HUES64 (cell line): ENCODE results near the gene C11orf71.
A peak's percentile ranks its signal among the peaks of the same experiment; 100 is the strongest.

ENCODE experiments used
- H3K27ac ChIP-seq: 2 replicates; pipeline ENCODE4 v1.7.0; 2013; ENCODE audit warnings: low read depth, low read length, inconsistent platforms
- H3K27me3 ChIP-seq: 2 replicates; pipeline ENCODE4 v1.6.1; 2013; ENCODE audit warnings: mild to moderate bottlenecking, low read length; ENCODE audit not compliant: insufficient read depth
- H3K36me3 ChIP-seq: 2 replicates; pipeline ENCODE4 v1.6.1; 2013; ENCODE audit warnings: mild to moderate bottlenecking, low read length; ENCODE audit not compliant: insufficient read depth
- H3K4me1 ChIP-seq: 2 replicates; pipeline ENCODE4 v1.6.1; 2013; ENCODE audit warnings: mild to moderate bottlenecking, low read length, moderate library complexity; ENCODE audit not compliant: insufficient read depth
- H3K4me3 ChIP-seq: 2 replicates; pipeline ENCODE4 v1.5.1; 2013; ENCODE audit warnings: mild to moderate bottlenecking, low read length, moderate library complexity
- H3K9ac ChIP-seq: 2 replicates; pipeline ENCODE4 v1.6.1; 2013; ENCODE audit warnings: mild to moderate bottlenecking, low read depth, low read length
- H3K9me3 ChIP-seq: 2 replicates; pipeline ENCODE4 v1.6.1; 2013; ENCODE audit warnings: low read depth, low read length; ENCODE audit not compliant: insufficient read depth
- WGBS: fragments of 150-250, 120-280 bp; methylation state at CpG from one replicate; pipeline ENCODE4 v1.1.7; 2013; ENCODE audit warnings: missing lambda C conversion rate; 5-methylcytosine and 5-hydroxymethylcytosine counted together

C11orf71 gene

DNA sequence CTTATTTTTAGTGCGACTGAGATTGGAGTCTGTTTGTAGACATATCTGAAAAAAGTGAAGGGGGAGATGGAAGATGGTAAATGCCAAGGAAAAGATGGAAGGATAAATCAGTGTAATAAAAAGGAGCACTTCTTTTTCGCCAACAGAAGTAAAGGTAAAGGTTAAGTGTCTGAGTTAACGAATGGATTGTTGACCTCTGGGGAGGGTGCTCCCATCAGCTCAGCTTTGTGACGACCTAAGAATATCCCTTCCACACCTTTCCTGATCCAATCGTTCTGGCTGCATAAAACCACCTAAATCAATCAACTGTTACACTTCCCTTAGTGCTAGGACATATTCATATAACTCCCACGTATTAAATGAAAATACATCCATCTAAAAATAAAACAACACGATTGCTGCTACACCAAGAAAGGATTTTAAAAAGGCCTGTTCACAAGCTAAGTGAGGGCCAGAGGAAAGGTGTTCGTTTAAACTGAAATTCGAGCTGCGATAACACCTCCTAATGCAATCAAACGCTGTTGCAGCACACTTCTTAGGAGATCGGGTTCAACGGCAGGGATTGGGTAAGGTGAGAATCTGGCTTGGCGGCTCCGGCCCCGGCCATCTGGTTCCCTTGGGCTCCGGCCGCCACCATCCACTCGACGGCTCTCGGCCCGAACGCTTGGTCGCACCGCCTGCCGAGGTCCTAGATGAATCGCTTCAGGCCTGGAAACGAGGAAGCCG is 658 bp downstream of the C11orf71 start:
- WGBS, result 3% methylated on average over 29 of the region's 29 CpGs
- H3K4me3 ChIP-seq, result peak overlapping the region; percentile 80
- H3K36me3 ChIP-seq, result peaks cover 21% of the 10 kb centered on the region
- H3K9me3 ChIP-seq, result no peaks in the 10 kb centered on the region
- H3K27me3 ChIP-seq, result no peaks in the 10 kb centered on the region
- peaks cover 28% of the 10 kb centered on the region for H3K4me1 ChIP-seq
- peak overlapping the region; percentile 96 for H3K9ac ChIP-seq
- H3K27ac ChIP-seq, result peak overlapping the region; percentile 98

DNA sequence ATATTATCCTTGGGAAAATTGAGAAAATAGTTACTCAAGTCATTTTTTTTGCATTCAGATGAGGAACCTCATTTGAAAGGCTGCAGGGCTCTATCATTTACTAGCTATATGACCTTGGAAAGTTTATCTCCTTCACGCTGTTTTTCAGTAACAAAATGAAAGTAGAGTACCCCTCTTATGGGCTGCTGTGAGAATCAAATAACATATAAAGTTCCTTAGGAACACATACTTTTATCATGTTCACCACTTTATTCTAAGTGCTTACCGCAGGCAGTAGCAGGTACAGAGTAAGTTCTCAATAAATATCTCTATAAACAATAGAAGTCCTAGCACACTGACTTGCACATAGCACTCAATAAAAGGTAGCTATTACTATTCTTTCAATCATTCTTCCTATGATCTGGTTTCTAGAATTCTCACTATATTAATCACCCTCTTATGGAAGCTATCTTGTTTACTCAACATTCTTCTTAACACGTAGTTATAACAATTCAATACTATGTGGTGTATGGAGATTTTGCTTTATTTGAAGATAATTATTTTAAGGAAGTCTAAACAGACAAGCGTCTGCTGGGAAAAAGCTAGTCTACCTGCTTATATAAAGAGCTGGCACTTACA is 1.9 kb downstream of the C11orf71 start:
- no peaks in the 10 kb centered on the region for H3K27me3 ChIP-seq
- H3K36me3 ChIP-seq, result peaks cover 9% of the 10 kb centered on the region
- WGBS, result 69% methylated on average over 2 of the region's 4 CpGs
- no peaks in the 10 kb centered on the region for H3K9me3 ChIP-seq
- H3K4me1 ChIP-seq, result peaks cover 28% of the 10 kb centered on the region
- H3K9ac ChIP-seq, result no peak overlapping the region
- peak overlapping the region; percentile 80; the same call in 1 of the 2 replicates for H3K4me3 ChIP-seq
- H3K27ac ChIP-seq, result no peak overlapping the region

DNA sequence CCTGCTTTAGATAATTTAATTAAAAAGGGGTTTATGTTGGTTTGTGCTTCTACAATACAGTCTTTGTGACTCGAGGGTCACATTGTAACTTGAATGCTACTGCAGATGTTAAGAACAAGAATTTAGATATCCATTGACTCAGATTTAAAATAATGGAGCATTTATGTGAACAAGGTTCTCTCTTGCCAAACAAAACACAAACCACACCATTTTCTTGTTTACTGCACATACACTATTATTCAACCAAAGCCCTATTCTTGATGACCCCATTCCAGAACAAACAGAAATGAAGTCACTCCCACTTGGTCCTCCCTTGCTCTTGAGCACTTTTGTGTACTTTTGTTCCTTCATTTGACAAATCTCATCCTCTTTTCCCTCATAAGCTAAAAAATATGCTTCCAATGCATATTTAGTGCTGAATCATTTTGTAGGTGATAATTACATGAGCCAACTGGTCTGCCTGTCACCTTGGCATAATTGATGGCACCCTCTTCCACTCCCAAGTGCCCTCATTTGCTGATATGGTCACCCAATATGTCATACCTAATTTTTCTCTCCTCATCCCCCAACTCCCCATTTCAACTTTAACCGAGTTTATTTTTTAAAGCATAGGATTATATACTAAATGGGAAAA is 2.8 kb downstream of the C11orf71 start:
- Histone ChIP-seq H3K9me3 (no peaks in the 10 kb centered on the region), H3K9ac (no peak overlapping the region), H3K4me3 (no peak overlapping the region), H3K36me3 (no peaks in the 10 kb centered on the region; the same call in 1 of the 2 replicates), H3K27ac (no peak overlapping the region), H3K4me1 (peaks cover 28% of the 10 kb centered on the region), H3K27me3 (no peaks in the 10 kb centered on the region)
- 100% methylated on average over 1 of the region's 2 CpGs for WGBS

DNA sequence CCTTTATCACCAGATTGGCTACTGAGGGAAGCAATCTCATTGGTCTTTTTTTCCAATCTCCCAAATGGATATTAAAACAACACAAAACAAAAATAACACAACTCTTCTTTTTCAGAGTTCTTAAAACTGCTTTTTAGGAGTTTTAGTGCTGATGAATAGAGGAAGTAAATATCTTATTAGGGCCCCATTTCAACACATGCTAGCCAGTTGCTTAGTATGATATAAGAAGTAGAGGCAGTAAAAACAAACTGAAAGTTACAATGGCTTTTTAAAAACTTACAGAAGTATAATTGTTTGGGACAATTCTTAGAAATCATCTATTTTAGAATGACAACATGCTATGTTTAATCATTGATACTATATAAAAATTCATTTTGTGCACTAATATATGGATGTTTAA is 3.4 kb downstream of the C11orf71 start:
- H3K4me3 ChIP-seq, result no peak overlapping the region
- no peak overlapping the region for H3K27ac ChIP-seq

DNA sequence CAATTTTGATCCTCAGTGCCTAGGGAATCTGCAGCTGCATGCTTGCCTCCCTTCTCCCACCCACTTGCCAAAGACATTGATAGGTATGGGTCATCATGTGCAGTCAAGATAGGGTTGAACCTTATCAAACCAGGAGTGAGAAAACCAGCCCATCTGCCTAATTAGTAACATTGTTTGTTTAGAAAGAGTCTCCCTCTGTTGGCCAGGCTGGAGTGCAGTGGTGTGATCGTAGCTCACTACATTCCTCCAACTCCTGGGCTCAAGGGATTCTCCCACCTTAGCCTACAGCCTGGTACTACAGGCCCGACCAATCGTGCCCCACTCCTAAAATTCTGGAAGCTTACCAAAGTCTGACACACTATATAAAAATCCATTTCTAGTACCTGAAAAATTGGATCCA is 4.6 kb downstream of the C11orf71 start:
- Histone ChIP-seq H3K9me3 (no peaks in the 10 kb centered on the region), H3K27ac (no peak overlapping the region), H3K27me3 (no peaks in the 10 kb centered on the region), H3K9ac (no peak overlapping the region), H3K36me3 (no peaks in the 10 kb centered on the region), H3K4me1 (peaks cover 28% of the 10 kb centered on the region), H3K4me3 (no peak overlapping the region)
- whole genome bisulfite sequencing, result 41% methylated on average over 3 of the region's 3 CpGs

More for the DNA sequence above, 3.4 kb downstream of the C11orf71 start:
- Histone ChIP-seq H3K9me3 (no peaks in the 10 kb centered on the region), H3K4me1 (peaks cover 28% of the 10 kb centered on the region), H3K27me3 (no peaks in the 10 kb centered on the region), H3K36me3 (no peaks in the 10 kb centered on the region; the same call in 1 of the 2 replicates), H3K9ac (no peak overlapping the region)

DNA sequence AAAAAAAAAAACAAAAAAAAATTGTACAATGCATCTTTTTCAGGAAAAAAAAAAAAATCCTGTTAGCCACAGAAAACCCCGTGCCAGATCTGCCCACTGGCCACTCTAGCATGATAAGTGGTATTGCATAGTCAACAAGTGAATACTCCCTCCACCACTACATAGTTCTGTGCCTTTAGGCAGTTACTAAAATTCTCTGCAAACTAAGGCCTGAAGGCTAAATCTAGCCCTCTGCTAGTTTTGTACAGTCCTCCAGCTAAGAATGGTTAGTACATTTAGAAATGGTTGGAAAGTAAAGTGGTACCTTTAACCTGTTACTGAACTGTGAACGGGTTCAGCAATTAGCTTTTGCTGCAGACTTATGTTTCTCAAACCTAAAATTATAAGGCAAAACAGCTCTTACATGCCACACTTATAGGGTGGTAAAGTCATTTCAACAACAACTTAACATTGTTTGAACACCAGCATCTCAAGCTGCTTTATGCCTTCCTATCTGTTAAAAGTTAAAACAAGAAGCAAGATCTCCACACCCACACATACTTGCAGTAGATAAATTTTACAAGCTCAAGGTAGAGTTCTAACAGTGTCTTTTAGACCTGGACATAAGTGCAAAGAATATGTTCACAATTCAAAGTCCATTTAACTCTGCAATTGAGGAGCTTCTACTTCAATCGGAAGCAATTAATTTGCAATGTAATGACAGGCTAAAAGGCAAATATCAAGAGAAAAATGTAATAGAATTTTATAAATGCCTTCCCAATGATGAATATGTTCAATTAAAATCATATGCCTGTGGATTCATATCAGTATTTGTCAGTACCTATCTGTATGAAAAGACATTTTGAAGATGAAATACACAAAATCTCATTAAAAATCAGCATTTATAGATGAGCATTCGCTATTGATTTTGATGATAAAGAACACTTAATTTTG is 7.3 kb downstream of the C11orf71 start:
- Histone ChIP-seq H3K9ac (no peak overlapping the region), H3K27ac (no peak overlapping the region), H3K27me3 (no peaks in the 10 kb centered on the region), H3K4me3 (no peak overlapping the region), H3K36me3 (no peaks in the 10 kb centered on the region), H3K4me1 (peaks cover 14% of the 10 kb centered on the region), H3K9me3 (no peaks in the 10 kb centered on the region)
- WGBS, result 89% methylated on average over 3 of the region's 4 CpGs

DNA sequence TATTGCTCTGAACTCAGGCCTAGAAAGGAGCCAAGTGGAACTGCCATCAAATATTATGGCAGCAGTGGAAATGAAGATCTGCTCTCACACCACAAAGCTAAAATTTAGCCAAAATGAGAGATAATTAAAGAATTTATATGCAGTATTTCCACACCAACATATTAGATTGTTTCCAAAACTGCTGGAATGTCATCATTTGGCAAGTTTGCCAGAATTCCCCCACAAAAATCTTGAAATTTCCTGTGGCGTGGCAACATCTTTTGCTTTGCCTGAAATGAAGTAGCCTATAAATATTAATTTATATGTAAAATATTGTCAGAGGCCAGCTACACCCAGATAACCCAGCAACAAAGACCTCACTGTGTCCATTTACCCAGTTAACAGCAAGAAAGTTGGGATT is 13.8 kb downstream of the C11orf71 start:
- WGBS, result 100% methylated on average over 1 of the region's 1 CpG
- no peaks in the 10 kb centered on the region for H3K27me3 ChIP-seq
- no peaks in the 10 kb centered on the region for H3K9me3 ChIP-seq
- no peak overlapping the region for H3K4me3 ChIP-seq
- no peaks in the 10 kb centered on the region for H3K4me1 ChIP-seq
- H3K27ac ChIP-seq, result no peak overlapping the region
- no peaks in the 10 kb centered on the region for H3K36me3 ChIP-seq
- no peak overlapping the region for H3K9ac ChIP-seq

DNA sequence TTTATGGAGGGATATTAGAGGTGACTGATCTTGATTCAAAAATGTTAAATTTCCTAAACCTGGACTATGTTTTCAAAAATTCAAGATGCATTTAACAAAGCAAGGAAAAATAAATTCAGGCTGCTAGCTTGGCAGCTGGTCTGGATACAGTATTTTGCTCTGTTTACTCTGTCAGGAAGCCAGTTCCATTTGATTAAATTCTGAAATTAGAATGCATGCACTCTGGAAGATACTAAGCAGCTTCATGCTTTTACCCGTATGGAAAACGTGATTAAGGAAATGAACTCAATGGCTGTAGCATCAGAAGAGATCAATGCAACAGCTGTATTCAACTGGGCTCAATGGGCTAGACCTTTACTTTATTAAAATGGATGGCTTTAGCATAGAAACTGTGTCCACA is 14.2 kb downstream of the C11orf71 start:
- H3K27ac ChIP-seq, result no peak overlapping the region

DNA sequence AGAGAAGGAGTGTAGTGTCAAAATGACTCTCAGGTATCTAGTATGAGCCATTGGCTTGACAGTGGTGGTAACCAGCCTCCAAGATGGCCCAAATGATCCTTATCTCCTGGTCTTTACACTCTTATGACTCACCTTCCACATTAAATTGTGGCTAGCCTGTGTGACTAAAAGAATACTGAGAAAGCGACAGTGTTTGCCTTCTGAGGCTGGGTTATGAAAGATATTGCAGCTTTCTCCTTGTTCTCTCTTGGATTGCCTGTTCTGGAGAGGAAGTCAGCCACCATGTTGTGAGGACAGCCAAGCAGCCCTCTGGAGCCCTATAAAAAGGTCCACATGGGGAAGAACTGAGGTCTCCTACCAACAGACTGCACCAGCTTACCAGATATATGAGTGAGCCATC is 15.8 kb downstream of the C11orf71 start:
- Histone ChIP-seq H3K4me1 (no peaks in the 10 kb centered on the region), H3K36me3 (no peaks in the 10 kb centered on the region), H3K9ac (no peak overlapping the region), H3K9me3 (no peaks in the 10 kb centered on the region), H3K4me3 (no peak overlapping the region), H3K27ac (no peak overlapping the region), H3K27me3 (no peaks in the 10 kb centered on the region)
- 94% methylated on average over 1 of the region's 1 CpG for WGBS

More for the DNA sequence above, 14.2 kb downstream of the C11orf71 start:
- H3K9me3 ChIP-seq, result no peaks in the 10 kb centered on the region
- no peaks in the 10 kb centered on the region for H3K27me3 ChIP-seq
- no peak overlapping the region for H3K4me3 ChIP-seq
- 89% methylated on average over 2 of the region's 2 CpGs for WGBS
- H3K9ac ChIP-seq, result no peak overlapping the region
- no peaks in the 10 kb centered on the region for H3K36me3 ChIP-seq
- no peaks in the 10 kb centered on the region for H3K4me1 ChIP-seq

DNA sequence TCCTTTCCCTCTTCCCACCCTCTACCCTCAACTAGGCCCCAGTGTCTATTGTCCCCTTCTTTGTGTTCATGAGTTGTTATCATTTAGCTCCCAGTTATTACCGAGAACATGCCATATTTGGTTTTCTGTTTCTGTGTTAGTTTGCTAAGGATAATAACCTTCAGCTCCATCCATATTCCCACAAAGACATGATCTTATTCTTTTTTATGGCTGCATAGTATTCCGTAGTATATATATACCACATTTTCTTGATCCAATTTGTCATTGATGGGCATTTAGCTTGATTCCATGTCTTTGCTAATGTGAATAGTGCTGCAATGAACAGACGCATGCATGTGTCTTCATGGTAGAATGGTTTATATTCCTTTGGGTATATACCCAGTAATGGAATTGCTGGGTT is 17.8 kb downstream of the C11orf71 start:
- peaks cover 11% of the 10 kb centered on the region for H3K4me1 ChIP-seq
- no peak overlapping the region for H3K4me3 ChIP-seq
- H3K27ac ChIP-seq, result no peak overlapping the region
- no peaks in the 10 kb centered on the region for H3K9me3 ChIP-seq
- no peak overlapping the region for H3K9ac ChIP-seq
- no peaks in the 10 kb centered on the region for H3K36me3 ChIP-seq
- 84% methylated on average over 1 of the region's 3 CpGs for WGBS
- no peaks in the 10 kb centered on the region for H3K27me3 ChIP-seq
